Stimulated activated CD8-positive, alpha-beta memory T cell treated with anti-CD3 and anti-CD28 coated beads, Interleukin-15, amount 100 ng/mL, for 1 hour (primary cell): ENCODE results near the gene DKKL1.

ENCODE experiments used
- DNase-seq: peaks from one replicate; pipeline ENCODE4 v3.0.0-alpha.2; 2020; ENCODE audit warnings: low read depth

Gene DKKL1

DNA sequence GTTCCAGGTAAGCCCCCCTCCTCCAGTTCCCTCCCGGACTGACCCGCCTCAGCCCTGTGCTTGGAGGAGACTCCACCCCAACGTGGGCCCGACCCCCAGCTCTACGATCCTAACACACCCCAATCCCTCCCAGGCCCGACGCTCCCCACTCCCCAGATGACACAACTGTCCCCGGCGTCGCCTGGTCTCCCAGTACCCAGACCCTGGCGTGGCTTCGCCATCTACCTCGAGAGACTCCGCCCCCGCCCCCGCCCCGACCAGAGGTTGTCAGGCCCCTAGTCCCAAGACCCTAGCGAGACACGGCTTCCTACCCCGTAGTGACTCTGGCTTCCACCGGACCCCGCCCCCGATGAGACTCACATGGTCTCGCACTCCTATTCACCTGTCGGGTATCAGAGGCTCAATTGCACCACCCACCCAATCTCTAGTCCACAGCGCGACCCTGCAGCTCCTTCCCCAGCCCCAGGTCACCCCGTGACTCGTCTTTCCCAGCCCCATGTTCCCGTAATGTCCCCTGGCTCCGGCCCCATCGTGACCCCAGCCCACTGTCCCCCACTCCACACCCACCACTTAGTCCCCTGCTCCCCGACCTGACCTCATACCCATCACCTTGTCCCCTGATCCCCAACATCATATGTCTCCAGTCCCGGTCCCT is 25.5 kb upstream of the DKKL1 start:
- DNase-seq, result no peak

GRCh38 chr19:49338691-49339300 is 24.9 kb upstream of the DKKL1 start:
- DNase-seq, result no peak

DNA sequence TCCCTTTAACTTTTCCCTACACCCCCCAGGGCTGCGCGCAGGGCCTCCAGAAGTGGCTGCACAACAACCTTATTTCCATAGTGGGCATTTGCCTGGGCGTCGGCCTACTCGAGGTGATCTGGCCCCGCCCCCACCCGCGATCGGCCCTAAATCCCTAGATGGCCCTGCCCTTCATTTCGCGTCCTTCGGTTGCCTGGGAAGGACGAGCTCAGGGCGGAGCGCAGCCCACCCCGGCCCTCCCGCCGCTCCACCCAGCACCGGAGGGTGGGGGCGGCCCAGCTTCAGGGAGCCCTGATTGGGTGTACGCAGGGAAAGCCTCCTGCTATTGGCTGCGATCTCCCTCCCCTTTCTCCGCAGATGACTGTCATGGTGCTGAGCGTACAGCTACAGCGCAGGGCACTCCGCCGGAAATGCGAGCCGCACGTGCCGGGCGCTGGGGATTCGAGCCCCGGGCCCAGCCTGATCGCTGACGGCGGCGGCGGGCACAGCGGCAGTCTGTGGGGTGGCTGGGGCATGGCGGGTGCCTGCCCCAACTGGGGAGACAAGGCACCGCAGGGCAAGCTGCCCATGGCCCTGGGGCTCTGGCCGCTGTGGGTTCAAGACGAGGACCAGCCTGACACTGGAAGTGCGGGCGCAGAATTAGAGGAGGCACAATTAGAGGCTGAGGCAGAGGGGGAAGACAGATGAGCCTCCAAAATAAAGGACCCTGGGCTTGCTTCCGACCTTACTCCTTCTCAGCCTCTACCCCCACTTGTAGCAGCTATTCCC is 24.2 kb upstream of the DKKL1 start:
- no peak for DNase-seq

- no peak for DNase-seq
These were observed 23.4 kb upstream of the DKKL1 start for GRCh38 chr19:49340069-49340864.

- no peak for DNase-seq
These were observed 22.6 kb upstream of the DKKL1 start for GRCh38 chr19:49340865-49341718.

DNA sequence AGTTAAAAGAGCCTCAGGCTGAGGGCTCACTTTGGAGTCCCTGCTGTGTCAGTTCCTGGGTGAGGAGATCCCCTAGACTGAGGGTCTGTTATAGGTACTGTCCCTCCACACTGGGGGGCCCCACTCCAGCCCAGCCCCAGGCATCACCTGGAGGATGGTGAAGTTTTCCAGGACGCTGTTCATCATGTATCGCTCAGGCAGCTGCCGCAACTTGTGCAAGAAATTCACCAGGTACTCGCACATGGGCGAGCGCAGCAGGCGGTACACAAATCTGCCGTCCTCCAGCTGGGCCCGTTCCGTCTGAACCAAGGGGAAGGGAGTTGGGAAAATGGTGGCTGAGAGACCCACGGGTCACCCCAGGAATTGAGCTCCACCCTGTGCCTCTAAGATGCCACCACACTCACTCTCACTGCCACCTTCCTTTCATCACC is 21.4 kb upstream of the DKKL1 start:
- no peak for DNase-seq

GRCh38 chr19:49343123-49343522 is 20.6 kb upstream of the DKKL1 start:
- no peak for DNase-seq

DNA sequence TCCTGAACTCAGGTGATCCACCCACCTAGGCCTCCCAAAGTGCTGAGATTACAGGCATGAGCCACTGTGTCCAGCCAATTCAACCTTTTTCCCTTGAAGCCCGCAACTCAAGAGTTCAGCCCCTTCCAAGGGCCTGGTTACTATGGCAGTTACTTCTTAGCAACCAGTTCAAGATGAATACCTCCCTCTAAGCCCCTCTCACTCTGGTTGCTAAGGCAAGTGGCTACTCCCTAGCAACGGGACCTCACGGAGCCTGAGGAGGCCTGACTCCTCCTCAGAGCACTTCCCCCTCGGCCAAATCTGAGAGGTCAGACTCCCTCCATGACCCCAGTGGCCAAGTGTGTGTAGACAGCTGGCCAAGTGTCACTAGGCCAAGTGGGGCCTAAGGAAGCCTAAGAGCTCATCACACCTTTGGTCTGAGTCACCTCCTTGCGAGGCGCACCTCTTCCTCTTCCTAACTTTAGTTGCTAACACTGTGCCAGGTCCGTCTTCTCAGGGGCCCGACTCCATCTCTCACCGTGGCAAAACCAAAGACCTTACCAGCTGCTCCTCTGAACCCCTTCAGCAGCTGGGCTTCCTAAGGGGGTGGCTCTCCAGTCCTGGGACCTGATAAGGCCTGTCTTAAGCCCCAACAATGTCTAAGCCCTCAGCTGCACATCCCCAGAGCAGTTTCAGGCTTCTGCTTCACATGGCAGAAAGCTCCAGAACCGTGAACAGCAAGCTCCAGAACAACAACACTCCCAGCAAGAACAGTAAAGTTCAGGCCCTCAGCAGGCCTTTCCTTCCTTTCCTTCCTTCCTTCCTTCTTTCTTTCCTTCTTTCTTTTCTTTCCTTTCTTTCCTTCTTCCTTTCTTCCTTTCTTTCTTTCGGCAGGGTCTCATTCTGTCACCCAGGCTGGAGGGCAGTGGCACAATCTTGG is 18.9 kb upstream of the DKKL1 start:
- no peak for DNase-seq

- no peak for DNase-seq
These were observed 16.5 kb upstream of the DKKL1 start for GRCh38 chr19:49347191-49347590.

DNA sequence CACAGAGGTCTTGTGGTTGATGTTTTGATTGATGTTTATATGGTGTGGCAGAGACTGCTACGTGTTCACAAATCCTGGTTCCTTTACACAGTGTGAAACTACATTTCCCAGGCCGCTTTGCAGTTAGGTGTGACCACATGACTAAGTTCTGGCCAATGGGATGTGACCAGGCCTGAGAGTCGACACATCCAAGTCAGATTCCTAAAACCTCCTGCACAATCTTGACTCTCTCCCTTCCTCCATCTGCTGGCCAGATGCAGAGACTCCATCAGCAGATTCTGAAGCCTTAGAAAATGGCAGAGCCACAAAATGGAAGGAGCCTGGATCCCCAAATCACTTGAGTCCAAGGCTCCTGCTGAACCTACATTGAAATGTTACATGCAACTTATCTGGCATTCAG is 15.8 kb upstream of the DKKL1 start:
- DNase-seq, result no peak

DNA sequence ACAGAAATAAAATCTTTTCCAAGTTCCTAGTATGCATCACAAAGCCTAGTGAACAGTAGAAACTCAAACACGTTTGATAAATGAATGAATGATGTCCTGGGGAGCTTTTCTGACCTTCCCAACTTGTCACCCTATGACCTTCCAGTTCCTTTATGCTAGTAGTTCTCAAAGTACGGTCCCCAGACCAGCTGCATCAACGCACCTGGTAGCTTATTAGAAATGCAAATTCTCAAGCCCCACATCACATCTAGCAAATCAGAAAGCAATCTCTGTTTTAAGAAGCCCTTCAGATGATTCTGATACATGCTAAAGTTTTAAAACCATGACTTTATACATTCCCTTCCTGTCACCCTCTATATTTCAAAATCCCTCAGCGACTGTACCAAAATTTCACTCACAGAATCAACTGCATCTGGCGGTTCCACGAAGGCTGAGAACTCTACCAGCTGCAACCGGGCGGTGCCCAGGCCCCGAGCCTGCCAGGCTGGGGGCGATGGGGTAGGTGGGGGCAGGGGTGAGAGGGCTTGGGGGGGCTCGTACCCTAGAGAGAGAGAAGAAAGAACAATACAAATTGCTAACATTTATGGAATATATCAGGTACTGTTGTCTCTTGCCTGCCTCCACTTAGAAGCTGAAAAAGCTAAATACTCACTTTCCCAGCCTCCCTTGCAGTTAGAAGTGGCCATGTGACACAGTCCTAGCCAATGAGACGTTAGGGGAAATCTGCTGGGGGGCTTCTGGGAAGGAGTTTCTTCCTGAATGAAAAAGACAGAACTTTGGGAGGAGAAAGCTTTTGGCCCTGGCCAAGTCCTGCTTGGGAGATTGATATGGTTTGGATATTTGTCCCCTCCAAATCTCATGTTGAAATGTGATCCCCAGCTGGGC is 15.1 kb upstream of the DKKL1 start:
- DNase-seq, result no peak

DNA sequence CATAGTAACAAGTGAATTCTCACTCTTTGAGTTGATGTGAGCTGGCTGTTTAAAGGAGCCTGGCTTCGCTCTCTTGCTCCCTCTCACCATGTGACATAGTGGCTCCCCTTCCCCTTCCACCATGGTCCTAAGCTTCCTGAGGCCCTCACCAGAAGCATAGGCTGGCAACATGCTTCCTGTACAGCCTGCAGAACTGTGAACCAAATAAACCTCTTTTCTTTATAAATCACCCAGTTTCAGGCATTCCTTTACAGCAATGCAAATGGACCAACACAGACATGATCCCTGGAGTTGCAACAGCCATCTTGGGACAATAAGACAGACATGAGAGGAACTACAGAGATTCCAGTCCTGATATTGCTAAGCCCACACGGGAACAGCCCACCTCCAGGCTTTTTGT is 14.1 kb upstream of the DKKL1 start:
- DNase-seq, result no peak

- DNase-seq, result no peak
These were observed 7.7 kb upstream of the DKKL1 start for GRCh38 chr19:49355909-49356353.

- no peak for DNase-seq
These were observed 7.3 kb upstream of the DKKL1 start for GRCh38 chr19:49356382-49356781.

GRCh38 chr19:49357186-49357585 is 6.5 kb upstream of the DKKL1 start:
- no peak for DNase-seq

GRCh38 chr19:49359851-49360820 is 3.5 kb upstream of the DKKL1 start:
- DNase-seq, result no peak

DNA sequence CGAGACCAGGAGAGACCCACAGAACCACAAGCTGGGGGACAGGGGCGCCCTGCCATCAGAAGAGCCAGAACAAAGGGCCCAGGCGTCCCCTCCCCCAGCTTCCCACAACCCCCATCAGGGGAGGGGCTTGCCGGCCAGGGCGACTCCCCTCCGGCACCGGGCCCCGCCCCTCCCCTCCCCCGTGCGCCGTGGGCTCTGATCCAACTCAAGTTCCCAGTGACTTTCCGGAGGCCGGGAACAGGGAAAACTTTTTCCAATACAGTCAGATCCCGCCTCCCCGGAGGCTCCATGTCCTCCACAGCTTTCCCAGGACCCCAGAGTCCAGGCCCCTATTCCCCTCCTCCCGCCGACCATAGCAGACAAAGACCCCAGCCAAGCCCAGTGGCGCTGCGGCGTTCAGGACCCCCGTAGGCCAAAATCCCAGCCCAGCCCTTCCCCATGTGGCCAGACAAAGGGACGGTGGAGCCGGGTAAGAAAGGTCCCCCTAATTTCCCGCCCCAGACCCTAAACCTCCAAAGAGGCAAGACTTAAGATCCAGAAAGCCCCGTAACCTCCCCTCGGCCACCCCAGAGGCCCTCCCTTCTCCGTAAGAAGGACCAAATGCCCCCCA is 2.1 kb upstream of the DKKL1 start:
- no peak for DNase-seq
